SU-DHL-6 (cell line): ENCODE data around the gene NXPH1.

Source experiments
- H2AFZ ChIP-seq: fragments of 200-600 bp; sonication (generic); 2 replicates; pipeline ENCODE4 v1.6.1; 2014; ENCODE audit warnings: low read depth, mild to moderate bottlenecking, moderate library complexity, mixed read lengths, antibody characterized with exemption, low read length; ENCODE audit not compliant: severe bottlenecking
- H3F3A ChIP-seq: fragments of 200-600 bp; shearing (Covaris generic); 2 replicates; pipeline ENCODE4 v1.6.0; 2016; ENCODE audit warnings: antibody characterized with exemption, mild to moderate bottlenecking; ENCODE audit not compliant: insufficient read depth
- H3K27ac ChIP-seq: fragments of 200-600 bp; sonication (generic); 2 replicates; pipeline ENCODE4 v1.5.1; 2016; ENCODE audit warnings: low read depth, mild to moderate bottlenecking, low read length, moderate library complexity, mixed read lengths
- H3K27me3 ChIP-seq: fragments of 200-600 bp; sonication (generic), shearing (Covaris generic); 2 replicates; pipeline ENCODE4 v1.6.0; 2014; ENCODE audit warnings: mild to moderate bottlenecking, low read length
- H3K36me3 ChIP-seq: fragments of 200-600 bp; sonication (generic); 2 replicates; pipeline ENCODE4 v1.6.1; 2014; ENCODE audit warnings: mild to moderate bottlenecking, low read length, mixed read lengths
- H3K4me2 ChIP-seq: fragments of 300-600, 200-600 bp; shearing (Covaris generic), sonication (generic); 2 replicates; pipeline ENCODE4 v1.6.0; 2014; ENCODE audit warnings: low read length, low read depth, mild to moderate bottlenecking; ENCODE audit not compliant: poor library complexity, severe bottlenecking
- H3K4me3 ChIP-seq: fragments of 200-600 bp; sonication (generic); 2 replicates; pipeline ENCODE4 v1.5.1; 2014; ENCODE audit warnings: antibody characterized with exemption, low read length, mild to moderate bottlenecking, mixed read lengths; ENCODE audit not compliant: insufficient read depth, poor library complexity, severe bottlenecking
- H3K79me2 ChIP-seq: fragments of 200-600 bp; sonication (generic); 2 replicates; pipeline ENCODE4 v1.6.1; 2014; ENCODE audit warnings: mild to moderate bottlenecking, low read length, moderate library complexity; ENCODE audit not compliant: insufficient read depth
- H3K9ac ChIP-seq: fragments of 200-600 bp; sonication (generic); 2 replicates; pipeline ENCODE4 v1.7.0; 2014; ENCODE audit warnings: mild to moderate bottlenecking, low read length
- H3K9me2 ChIP-seq: fragments of 200-600 bp; sonication (generic); replicated peaks from 2 replicates; pipeline ENCODE4 v1.6.1; 2014; ENCODE audit warnings: low read length; ENCODE audit not compliant: insufficient read depth
- H3K9me3 ChIP-seq: fragments of 200-600 bp; sonication (generic); 2 replicates; pipeline ENCODE4 v1.6.1; 2014; ENCODE audit warnings: low read length, mixed read lengths; ENCODE audit not compliant: insufficient read depth
- H4K20me1 ChIP-seq: fragments of 200-600 bp; sonication (generic); 2 replicates; pipeline ENCODE4 v1.6.1; 2014; ENCODE audit warnings: low read depth, mild to moderate bottlenecking, antibody characterized with exemption, low read length, moderate library complexity, mixed read lengths
- EZH2phosphoT487 ChIP-seq: fragments of 200-600 bp; sonication (generic), shearing (Covaris generic); conservative IDR thresholded peaks from 2 replicates; pipeline ENCODE4 v1.6.1; 2018; ENCODE audit warnings: mild to moderate bottlenecking, antibody characterized with exemption, low read length, moderate library complexity, mixed read lengths
- TF ChIP-seq, protein P1 (sequence below): fragments of 200-600 bp; sonication (generic); IDR thresholded peaks from one replicate; pipeline ENCODE4 v1.5.1; 2017; ENCODE audit warnings: antibody characterized with exemption, mild to moderate bottlenecking, low read length, moderate library complexity; ENCODE audit not compliant: insufficient read depth, poor library complexity, severe bottlenecking

Gene NXPH1

DNA sequence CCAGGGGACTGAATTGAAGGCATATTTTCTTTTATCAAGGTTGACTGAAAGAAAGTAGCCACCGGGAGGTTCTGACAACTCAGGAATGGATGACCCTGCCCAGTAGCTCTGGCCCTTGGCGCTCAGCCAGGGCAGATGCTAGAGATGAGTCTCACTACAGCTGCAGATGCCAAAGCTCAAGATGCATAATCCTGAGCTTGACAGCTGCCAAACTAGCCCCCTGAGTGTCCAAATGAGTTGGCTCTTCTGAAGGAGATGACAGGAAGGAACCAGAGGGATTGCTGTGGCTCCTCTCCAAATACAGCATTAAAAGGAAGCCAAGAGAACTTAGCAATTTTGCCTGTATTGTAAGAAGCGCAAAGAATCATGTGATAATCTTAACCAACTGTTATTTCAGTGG, 78.4 kb downstream of the NXPH1 start:
- H3K36me3 ChIP-seq: no peaks in the 10 kb centered on the region
- no peak overlapping the region for H3K9ac ChIP-seq
- no peak overlapping the region for H3K4me2 ChIP-seq
- H3K79me2 ChIP-seq: no peaks in the 10 kb centered on the region
- no peaks in the 10 kb centered on the region for H3F3A ChIP-seq
- no peaks in the 10 kb centered on the region for H3K9me2 ChIP-seq
- no peaks in the 10 kb centered on the region for H4K20me1 ChIP-seq
- H2AFZ ChIP-seq: no peak overlapping the region
- H3K9me3 ChIP-seq: no peaks in the 10 kb centered on the region
- no peak overlapping the region for H3K4me3 ChIP-seq
- H3K27me3 ChIP-seq: no peaks in the 10 kb centered on the region
- no peak for TF ChIP-seq EZH2phosphoT487
- TF ChIP-seq, protein P1, sequence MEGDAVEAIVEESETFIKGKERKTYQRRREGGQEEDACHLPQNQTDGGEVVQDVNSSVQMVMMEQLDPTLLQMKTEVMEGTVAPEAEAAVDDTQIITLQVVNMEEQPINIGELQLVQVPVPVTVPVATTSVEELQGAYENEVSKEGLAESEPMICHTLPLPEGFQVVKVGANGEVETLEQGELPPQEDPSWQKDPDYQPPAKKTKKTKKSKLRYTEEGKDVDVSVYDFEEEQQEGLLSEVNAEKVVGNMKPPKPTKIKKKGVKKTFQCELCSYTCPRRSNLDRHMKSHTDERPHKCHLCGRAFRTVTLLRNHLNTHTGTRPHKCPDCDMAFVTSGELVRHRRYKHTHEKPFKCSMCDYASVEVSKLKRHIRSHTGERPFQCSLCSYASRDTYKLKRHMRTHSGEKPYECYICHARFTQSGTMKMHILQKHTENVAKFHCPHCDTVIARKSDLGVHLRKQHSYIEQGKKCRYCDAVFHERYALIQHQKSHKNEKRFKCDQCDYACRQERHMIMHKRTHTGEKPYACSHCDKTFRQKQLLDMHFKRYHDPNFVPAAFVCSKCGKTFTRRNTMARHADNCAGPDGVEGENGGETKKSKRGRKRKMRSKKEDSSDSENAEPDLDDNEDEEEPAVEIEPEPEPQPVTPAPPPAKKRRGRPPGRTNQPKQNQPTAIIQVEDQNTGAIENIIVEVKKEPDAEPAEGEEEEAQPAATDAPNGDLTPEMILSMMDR: no peak
- no peak overlapping the region for H3K27ac ChIP-seq

- H4K20me1 ChIP-seq: no peaks in the 10 kb centered on the region
- TF ChIP-seq, protein P1: no peak
- no peak for TF ChIP-seq EZH2phosphoT487
- no peaks in the 10 kb centered on the region for H3K9me3 ChIP-seq
- no peak overlapping the region for H3K4me3 ChIP-seq
- H3K79me2 ChIP-seq: no peaks in the 10 kb centered on the region
- H3K9ac ChIP-seq: no peak overlapping the region
- H3K27me3 ChIP-seq: no peaks in the 10 kb centered on the region
- no peaks in the 10 kb centered on the region for H3K9me2 ChIP-seq
- no peak overlapping the region for H3K27ac ChIP-seq
- no peaks in the 10 kb centered on the region for H3K36me3 ChIP-seq
- H3K4me2 ChIP-seq: no peak overlapping the region
- H2AFZ ChIP-seq: no peak overlapping the region
- H3F3A ChIP-seq: no peaks in the 10 kb centered on the region
Observed at GRCh38 chr7:8514781-8515519, 81.5 kb downstream of the NXPH1 start.

- H3K79me2 ChIP-seq: no peaks in the 10 kb centered on the region
- no peak overlapping the region for H3K4me2 ChIP-seq
- no peak overlapping the region for H3K27ac ChIP-seq
- no peak overlapping the region for H3K4me3 ChIP-seq
- H3K9me3 ChIP-seq: no peaks in the 10 kb centered on the region
- no peaks in the 10 kb centered on the region for H3K9me2 ChIP-seq
- no peaks in the 10 kb centered on the region for H3F3A ChIP-seq
- no peak overlapping the region for H2AFZ ChIP-seq
- H3K36me3 ChIP-seq: no peaks in the 10 kb centered on the region
- H3K9ac ChIP-seq: no peak overlapping the region
- TF ChIP-seq, protein P1: no peak
- TF ChIP-seq EZH2phosphoT487: no peak
- no peaks in the 10 kb centered on the region for H4K20me1 ChIP-seq
- H3K27me3 ChIP-seq: no peaks in the 10 kb centered on the region
Observed at GRCh38 chr7:8515640-8516185, 82.3 kb downstream of the NXPH1 start.
